HTERT RPE-1 (cell line): Measurements from ENCODE around the gene ZBTB46.

Experiments
- in situ Hi-C: fragments of 300-500 bp; cut with MboI; formaldehyde crosslinking; loops from 4 replicates; pipeline ENCODE4 v1.14.3; 2020; ENCODE audit warnings: low sequenced_read_pairs

ZBTB46 gene

DNA sequence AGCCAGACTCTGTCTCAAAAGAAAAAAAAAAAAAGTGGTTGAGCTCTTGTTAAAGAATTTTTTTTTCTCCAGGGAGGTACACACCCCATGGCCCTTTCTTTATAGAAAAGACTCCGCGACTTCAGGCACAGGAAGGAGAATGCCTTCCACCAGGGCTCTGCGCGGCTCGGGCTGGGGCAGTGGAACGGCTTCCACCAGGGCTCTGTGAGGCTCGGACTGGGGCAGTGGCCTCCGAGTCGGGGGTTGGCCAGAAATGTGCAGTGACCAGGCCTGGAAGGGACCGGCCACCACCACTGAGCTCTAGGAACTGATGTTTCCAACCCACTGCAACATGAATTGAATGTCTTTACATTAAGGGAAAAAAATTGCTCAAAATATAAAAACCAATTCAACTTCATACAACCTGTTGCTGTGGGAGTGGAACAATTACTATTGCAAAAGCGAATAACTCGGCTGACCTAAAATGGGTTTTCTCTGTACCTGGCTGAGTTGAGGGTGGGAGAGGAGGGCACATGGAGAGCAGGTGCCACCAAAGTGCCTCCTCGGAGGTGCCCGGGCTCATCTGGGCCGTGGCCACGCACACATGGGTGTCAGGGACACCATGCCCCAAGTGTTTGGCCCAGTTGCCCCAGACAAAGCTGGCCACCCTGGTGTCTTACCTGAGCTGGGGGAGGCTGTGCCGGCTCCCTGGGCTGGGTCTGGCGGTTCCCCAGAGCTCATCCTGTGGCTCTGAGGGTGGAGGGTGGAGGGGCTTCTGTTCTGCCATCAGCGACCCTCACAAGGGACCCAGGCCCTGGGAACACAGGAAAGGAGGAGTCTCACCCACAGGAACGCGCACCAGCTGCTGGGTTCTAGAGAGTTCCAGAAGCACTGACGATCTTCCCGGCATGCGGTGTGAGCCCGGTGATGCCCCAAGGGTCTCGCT, 62.2 kb downstream of the ZBTB46 start:
- in situ Hi-C loops: no loop called here

DNA sequence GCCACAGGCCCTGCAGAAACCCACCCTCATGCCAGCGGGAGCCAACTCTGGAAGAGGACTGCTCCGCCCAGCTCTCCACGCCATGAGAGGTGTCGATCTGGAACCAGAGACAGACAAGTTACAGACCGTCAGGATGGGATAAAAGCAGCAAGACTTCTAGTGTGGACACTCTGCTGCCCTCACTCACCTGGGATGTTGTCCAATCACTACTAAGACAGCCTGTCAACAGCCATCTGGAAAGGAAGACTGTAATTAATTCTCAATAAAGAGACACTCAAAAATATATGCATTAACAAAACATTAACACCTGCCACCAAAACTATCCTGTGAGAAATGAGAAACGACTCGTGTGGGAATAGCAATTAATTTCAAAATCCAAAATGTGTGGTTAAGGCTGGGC, 63.2 kb downstream of the ZBTB46 start:
- in situ Hi-C loops: no loop called here

DNA sequence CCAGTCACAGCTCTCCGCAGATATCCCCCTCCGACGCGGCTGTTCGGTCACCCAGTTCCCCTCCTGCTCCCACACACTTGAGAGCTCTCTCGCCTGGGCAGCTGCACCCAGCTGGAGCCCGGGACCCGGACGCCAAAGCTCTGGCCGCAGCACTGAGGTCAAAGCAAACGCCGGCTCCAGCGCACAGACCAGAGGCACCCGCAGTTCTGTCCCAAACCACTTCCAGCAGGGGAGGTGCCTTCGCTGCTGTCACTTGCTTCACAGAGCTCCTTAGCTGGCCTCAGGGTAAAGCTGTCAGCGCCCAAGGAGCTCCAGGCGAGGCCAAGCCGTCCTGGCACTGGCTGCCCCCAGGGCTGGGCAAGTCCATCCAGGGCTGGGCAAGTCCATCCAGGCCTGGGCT, 63.6 kb downstream of the ZBTB46 start:
- in situ Hi-C loops: no loop called here

- in situ Hi-C loops: no loop called here
Observed at GRCh38 chr20:63766695-63767426, 64.2 kb downstream of the ZBTB46 start.

- in situ Hi-C loops: no loop called here
Observed at GRCh38 chr20:63765902-63766301, 65.2 kb downstream of the ZBTB46 start.

GRCh38 chr20:63765082-63765873, 65.8 kb downstream of the ZBTB46 start:
- in situ Hi-C loops: no loop called here

GRCh38 chr20:63759377-63759901, 71.6 kb downstream of the ZBTB46 start:
- in situ Hi-C loops: no loop called here

DNA sequence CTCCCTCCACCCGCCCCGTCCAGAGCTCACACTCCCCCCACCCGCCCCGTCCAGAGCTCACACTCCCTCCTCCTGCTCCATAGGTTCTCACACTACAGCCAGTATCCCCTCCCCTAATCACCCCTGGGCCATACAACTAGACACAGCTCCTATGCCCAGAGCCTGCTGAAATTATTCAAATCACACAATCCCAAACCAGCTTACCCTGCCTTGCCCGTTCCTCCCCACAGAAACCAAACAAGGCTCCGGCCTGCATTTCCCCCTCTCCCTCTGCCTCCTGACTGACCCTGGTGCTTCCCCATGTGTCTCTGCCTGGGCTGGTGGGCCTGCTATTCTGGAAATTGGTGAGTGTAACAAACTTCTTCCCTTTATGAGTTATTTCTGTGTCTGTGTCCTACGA, 72.9 kb downstream of the ZBTB46 start:
- in situ Hi-C loops: no loop called here

DNA sequence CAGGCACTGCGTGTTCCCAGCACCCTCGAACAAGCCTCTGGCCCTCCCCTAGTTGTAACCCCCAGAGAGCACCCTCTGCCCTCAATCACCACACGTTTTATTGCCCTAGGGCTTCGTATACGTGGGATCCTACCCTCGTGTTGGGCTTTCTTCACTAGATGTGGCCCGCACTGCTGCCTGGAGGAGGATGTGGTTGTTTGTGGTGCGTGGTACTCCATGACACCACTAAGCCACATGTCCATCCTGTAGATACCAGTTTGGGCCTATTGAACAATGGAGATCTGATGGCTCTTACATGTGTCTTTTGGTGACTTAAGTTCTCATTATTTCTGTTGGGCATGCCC, 74.4 kb downstream of the ZBTB46 start:
- in situ Hi-C loops: no loop called here

DNA sequence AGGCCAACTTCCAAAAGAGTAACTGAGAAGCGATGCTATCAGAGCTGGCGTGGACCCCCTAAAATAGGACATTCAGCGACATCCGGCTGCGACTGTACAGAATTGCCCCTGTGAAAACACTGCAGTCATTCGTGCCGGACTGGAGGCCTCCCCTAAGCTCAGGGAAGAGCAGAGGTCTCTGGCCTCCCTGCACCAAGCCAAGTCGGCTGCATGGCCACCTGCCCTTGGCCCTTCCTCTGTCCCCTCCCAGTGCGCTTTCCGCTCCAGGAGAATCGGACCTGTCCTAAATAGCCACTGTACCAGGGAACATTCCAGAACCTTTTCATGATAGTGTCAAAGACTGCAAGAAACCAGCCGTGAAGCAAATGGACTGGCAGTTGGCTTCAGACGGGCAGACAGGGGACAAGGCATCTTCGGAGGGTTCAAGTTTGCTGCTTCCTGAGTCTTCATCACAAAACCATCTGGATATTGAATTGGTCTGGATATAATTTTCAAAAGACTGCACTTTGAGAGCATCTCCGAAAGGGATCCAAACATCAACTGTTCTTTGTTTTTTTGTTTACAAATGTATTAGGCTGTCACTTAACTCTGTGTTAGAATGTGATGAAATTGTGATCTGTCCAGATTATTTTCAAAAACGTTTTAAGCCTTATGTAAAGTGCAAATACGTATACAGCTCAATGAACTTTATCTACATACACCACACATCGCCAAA, 75.0 kb downstream of the ZBTB46 start:
- in situ Hi-C loops: no loop called here

- in situ Hi-C loops: no loop called here
Observed at GRCh38 chr20:63754008-63754407, 77.1 kb downstream of the ZBTB46 start.

DNA sequence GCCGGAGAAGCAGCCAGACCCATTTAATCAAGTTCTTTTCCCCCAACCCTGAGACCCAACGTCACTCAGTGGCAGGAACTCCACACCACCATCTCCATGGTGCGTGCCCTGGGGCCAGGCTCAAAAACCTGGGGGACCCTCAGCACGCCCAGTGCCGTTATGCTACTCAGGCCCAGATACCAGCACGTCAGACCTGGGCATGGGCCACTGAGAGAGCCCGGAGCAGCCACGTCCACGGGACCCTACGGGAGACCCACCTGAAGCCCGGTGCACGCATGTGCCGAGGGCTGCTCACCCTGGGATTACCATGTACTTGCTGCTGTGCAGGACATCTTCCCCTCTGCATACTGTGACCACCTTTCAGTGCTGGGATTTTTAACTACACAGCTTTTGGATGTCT, 77.7 kb downstream of the ZBTB46 start:
- in situ Hi-C loops: no loop called here

- in situ Hi-C loops: no loop called here
Observed at GRCh38 chr20:63752411-63753101, 78.5 kb downstream of the ZBTB46 start.

DNA sequence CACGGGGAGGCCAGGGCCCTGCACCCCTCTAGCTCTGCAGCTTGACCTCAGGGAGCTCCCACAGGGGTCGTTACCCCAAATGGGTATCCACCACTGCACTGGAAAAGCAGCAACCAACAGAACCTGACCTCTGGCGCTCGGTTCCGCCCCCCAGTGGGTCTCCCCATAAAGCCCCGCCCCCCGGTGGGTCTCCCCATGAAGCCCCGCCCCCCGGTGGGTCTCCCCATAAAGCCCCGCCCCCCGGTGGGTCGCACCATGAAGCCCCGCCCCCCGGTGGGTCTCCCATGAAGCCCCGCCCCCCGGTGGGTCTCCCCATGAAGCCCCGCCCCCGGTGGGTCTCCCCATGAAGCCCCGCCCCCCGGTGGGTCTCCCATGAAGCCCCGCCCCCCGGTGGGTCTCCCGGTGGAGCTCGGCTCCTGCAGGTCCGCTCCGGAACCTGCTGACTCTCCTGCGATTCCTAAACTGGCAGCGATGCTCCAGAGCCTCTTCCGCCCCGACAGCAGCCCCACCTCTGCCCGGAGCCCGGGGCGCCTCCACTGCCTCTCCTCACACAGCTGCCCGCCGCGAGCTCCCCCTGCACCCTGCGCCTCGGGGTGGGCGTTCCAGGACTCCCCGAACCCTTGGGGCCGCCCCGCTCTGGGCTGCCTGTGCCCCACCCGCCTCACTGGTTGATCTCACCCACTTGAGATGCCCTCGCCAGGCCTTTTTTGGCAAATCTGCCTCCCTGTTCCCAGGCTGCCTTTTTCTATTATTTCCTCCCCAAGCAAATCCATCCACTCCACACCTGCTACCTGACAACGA, 79.4 kb downstream of the ZBTB46 start:
- in situ Hi-C loops: no loop called here

DNA sequence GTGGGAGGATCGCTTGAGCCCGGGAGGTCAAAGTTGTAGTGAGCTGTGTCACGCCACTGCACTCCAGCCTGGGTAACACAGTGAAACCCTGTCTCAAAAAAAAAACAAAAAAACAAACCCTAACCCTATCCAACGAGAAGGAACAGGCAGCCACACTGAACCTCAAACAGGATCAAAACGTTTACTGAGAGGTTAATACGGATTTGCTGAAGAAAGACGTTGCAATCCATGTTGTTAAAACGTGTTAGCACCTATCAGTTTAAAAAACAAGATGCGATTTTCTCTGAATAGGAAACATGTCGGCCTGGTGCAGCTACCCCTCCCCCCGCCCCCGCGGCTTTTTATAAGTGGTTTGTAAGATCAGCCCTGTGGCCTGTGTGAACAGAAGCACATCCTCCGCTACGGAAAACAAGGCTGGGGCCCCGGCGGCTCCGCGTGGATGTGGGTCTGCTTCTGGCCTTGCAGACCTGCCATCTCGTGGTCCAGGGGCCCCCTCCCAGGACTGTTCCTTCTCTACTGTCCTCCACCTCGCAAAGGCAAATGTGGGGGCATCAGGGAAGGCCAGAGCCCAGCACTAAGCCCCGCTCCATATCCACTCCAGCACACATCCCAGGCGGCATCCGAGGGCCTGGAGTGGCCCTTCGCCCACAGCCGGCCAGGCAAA, 80.1 kb downstream of the ZBTB46 start:
- in situ Hi-C loops: no loop called here

DNA sequence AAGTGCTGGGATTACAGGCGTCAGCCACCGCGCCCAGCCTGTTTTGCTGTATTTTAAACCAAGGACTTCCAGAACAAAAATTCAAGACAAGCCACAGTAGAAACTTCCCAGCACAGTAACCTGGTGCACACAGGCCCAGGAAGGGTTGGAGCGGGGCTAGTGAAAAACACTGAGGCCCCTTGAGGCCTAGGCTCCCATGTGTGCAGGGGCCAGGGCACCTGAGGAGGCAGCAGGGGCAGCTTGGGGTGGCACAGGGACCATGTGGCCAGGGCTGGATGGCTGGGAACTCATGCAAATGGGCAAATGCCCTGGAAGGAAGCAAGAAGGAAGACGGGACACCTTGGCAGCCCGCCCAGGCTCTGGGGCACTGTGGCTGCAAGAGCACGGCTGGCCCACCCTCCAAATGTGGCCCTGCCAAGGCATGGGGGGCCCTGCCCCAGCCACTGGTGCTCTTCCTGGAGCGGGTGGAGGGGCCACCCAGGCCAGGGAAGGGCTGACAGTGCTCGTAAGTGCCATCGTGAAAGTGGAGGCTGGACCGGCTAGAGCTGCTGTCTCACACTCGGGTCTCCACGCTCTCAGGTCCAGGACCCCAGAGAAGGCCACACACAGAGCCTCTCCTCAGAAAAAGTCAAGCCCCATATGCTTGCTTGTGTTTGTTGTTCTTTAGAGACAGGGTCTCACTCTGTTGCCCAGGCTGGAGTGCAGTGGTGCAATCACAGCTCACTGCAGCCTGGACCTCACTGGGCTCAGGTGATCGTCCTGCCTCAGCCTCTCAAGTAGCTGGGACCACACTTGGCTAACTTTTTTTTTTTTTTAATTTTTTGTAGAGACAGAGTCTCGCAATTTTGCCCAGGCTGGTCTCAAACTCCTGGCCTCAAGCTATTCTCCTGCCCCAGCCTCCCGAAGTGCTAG, 81.2 kb downstream of the ZBTB46 start:
- in situ Hi-C loops: no loop called here

DNA sequence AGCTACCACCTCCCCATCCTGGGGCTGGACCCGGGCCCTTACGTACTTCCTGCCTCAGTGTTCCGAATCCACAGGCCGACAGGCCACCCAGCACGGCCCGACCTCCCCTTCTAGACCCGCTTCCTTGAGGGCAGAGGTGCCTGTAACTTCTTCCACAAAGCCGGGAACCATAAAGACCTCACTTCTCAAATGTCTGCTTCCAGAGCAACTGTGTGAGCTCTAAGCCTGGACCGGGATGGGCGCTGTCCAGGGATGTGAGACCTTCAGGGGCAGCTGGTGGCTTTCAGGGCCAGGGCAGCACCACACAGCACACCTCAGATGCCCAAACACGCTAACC, 82.2 kb downstream of the ZBTB46 start:
- in situ Hi-C loops: no loop called here
